Measurements from ENCODE around the gene STX2.

- TF ChIP-seq, protein P1, sequence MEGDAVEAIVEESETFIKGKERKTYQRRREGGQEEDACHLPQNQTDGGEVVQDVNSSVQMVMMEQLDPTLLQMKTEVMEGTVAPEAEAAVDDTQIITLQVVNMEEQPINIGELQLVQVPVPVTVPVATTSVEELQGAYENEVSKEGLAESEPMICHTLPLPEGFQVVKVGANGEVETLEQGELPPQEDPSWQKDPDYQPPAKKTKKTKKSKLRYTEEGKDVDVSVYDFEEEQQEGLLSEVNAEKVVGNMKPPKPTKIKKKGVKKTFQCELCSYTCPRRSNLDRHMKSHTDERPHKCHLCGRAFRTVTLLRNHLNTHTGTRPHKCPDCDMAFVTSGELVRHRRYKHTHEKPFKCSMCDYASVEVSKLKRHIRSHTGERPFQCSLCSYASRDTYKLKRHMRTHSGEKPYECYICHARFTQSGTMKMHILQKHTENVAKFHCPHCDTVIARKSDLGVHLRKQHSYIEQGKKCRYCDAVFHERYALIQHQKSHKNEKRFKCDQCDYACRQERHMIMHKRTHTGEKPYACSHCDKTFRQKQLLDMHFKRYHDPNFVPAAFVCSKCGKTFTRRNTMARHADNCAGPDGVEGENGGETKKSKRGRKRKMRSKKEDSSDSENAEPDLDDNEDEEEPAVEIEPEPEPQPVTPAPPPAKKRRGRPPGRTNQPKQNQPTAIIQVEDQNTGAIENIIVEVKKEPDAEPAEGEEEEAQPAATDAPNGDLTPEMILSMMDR (IDR thresholded peaks at IDR 0.05): no peak
- TF ChIP-seq POLR2A (IDR thresholded peaks at IDR 0.05; ENCODE audit: low read depth): no peak
- no peak for TF ChIP-seq POLR2AphosphoS5 (IDR thresholded peaks at IDR 0.05)
- TF ChIP-seq EP300 (IDR thresholded peaks at IDR 0.05): no peak
These were observed 92.5 kb downstream of the STX2 start for GRCh38 chr12:130746546-130746945.

Data from esophagus muscularis mucosa (tissue), 4 donors.